Measurements from ENCODE around the gene TTPAL.

Gene TTPAL

DNA sequence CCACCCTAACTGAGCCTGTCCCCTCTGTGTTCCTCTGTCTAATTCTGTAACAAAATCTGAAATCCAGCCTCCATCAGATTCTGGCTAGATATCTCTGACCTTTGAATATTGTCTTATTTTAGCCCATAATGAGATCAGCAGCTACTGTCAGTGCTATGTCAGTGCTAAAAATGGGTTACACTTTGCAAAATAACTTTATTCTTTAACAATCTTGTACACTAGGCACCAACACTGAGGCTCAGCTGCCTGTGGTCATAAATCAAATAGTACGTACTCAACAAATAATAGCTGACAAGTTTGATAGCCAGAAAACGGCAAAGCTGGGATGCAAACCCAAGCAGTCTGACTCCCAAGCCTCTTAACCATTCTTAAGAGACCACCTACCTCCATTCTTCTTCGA is 22.1 kb downstream of the TTPAL start:
- DNase-seq (ENCODE audit: low read depth in 2 of 2): no peak

DNA sequence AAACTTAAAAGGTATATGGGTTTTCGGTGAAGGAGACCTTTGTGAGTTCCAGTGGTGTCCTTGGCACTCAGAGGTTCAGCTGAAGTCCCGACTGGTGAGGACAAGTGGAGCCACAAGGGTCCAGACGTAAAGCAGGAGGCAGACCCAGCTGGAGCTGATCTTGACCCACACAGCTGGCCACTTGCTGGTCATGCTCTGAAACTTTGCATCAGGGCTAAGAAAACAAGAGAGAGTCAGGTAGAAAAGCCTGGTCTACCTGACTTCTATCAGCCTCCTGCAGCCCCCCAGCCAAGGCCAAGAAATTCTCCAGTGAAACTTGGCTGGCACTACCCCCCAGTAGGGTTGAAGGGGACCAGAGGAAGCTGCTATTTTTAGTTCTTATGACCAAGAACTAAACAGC is 24.5 kb downstream of the TTPAL start:
- DNase-seq (ENCODE audit: low read depth in 2 of 2): no peak

- DNase-seq (ENCODE audit: low read depth in 2 of 2): no peak
Observed at GRCh38 chr20:44501448-44501847, 25.8 kb downstream of the TTPAL start.

DNA sequence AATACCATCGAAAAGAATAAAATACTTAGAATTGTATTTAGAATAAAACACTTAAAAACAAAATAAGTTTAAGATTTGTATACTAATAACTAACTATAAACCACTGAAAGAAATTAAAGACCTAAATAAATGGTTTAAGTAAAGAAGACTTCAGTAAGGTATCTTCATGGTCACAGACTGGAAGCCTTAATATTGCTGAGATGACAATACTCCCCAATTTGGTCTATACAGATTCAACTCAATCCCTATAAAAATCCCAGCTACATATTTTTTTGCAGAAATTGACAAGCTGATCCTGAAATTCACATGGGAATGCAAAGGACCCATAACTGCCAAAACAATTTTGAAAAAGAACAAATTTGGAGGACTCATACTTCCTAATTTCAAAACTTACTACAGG is 27.3 kb downstream of the TTPAL start:
- no peak for DNase-seq (ENCODE audit: low read depth in 2 of 2)

- DNase-seq (ENCODE audit: low read depth in 2 of 2): no peak
Observed at GRCh38 chr20:44504402-44505307, 29.0 kb downstream of the TTPAL start.

DNA sequence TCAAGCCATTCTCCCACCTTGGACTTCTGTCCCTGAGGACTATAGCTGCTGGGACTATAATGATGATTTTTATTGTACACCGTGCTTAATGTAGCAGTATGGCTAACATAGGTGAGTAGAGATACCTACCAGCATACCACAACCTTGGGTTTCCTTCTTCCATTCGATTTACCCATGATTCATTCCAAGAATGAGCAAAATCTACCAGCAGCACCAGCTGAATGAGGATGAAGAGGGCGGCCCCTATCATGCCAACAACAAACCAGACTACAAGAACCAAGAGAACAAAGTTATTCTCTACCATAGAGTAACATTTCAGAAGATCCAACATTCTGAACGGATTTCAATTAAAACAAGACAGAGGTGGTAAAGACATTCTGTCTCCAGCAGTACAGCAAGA is 34.1 kb downstream of the TTPAL start:
- no peak for DNase-seq (ENCODE audit: low read depth in 2 of 2)

DNA sequence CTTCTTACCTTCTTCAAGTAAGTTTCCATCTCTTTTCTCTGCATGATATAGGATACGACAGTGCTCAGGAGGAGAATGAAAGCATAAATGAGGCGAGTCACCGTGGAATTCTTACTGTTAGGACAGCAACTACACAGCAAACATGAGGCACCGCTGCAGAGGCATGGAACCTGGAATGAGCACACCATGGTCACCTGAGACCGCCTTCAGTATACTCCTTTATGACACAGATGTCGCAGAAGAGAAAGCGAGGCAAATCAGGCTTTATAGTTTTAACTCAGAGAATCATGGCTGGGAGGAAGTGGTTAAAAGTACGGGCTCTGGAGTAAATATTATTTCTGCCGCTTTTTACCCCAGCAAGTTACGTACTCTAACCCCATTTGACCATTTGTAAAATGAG is 38.2 kb downstream of the TTPAL start:
- DNase-seq (ENCODE audit: low read depth in 2 of 2): no peak

DNA sequence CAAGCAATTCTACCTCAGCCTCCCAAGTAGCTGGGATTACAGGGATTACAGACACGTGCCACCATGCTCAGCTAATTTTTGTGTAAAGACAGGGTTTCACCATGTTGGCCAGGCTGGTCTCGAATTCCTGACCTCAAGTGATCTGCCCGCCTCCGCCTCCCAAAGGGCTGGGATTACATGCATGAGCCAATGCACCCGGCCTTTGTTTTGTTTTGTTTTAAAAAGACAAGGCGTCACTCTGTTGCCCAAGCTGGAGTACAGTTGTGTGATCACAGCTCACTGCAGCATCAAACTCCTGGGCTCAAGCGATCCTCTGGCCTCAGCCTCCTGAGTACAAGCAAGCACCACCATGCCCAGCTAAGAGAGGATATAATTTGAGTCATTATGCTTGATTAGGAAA is 40.8 kb downstream of the TTPAL start:
- no peak for DNase-seq (ENCODE audit: low read depth in 2 of 2)

DNA sequence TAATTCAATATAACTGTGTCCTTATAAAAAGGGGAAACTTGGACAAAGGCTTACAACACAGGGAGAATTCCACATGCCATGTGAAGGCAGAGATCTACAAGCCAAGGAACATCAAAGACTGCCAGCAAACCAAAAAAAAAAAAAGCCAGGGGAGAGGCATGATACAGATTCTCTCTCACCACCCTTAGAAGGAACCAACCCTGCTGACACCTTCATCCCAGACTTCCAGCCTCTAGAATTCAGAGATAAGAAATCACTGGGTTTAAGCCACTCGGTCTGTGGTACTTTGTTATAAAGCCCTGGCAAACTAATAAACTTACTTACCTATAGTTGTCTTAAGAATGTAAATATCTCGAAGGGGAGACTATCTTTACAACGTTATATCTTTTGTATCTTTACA is 41.8 kb downstream of the TTPAL start:
- DNase-seq (ENCODE audit: low read depth in 2 of 2): no peak

- DNase-seq (ENCODE audit: low read depth in 2 of 2): no peak
Observed at GRCh38 chr20:44518248-44518647, 42.6 kb downstream of the TTPAL start.

GRCh38 chr20:44520881-44521280 is 45.2 kb downstream of the TTPAL start:
- no peak for DNase-seq (ENCODE audit: low read depth in 2 of 2)

DNA sequence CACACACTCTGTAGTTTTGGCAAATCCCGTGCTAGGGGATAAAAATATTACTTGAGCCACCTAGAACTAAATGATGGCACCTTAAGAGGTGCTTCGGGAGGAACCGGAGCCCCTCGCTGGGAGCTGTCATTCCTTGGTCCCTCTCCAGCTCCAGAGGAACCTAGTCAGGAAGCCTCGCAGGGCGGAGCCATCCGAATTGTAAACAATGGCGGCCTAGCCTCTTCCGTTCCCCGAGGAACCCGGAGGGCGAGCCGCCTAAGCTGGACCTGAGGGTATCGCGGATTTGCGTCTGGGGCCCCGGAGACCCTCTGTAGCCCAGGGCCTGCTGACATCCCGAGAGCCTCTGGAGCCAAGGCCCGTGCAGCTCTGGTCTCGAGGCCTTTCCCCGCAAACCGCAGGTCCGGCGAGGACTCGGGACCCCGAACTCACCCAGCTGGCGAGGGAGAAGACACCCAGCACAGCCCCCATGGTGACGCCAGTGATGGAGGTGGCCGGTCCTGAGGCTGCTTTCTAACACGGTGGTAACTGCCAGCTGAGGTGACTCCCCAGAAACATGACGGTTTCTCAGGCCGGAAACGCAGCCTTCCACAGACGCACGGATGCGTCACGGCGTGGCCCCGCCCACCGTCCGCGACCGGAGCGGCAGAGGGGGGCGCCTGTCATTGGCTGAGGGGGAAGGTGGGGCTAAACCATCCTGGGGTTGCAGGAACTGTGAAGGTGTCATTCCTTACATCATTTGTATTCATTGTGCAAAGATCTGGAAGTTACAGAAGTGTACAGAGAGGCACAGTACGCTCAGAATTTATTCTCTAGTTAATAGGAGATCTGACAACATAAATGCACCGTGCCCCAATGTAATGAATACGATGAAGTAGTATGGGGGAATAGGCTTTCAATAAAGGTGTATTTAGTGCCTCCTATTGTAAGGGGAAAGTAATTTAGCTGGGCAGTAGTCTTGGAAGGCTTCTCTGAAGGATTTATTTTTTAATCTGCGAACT is 46.1 kb downstream of the TTPAL start, which contains the start of gene SERINC3:
Gene SERINC3 (minus strand): TSS at position 587 of the 998 bp plus-strand sequence. CDS start 119 bp downstream, at position 468.
- DNase-seq (ENCODE audit: low read depth in 2 of 2): peak; percentile 95

DNA sequence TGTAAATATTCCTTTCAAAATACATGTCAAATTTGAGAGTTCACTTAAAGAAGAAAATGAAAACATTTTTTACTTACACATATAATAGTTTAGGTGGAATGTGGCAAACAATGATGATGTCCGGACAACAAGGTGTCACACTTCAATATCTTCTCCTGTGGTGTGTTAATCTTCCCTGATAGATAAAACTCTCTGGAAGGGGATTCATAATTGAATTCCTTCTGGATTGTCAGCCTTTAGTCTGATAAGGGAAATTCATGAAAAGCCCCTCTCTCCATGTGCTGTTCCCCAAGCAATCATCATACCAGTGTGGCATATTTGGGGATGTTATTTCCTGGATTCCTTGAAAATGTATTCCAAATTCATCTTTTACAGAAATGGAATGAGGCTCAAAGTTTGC is 47.2 kb downstream of the TTPAL start:
- DNase-seq (ENCODE audit: low read depth in 2 of 2): no peak

- DNase-seq (ENCODE audit: low read depth in 2 of 2): no peak
Observed at GRCh38 chr20:44523746-44524145, 48.1 kb downstream of the TTPAL start.

DNA sequence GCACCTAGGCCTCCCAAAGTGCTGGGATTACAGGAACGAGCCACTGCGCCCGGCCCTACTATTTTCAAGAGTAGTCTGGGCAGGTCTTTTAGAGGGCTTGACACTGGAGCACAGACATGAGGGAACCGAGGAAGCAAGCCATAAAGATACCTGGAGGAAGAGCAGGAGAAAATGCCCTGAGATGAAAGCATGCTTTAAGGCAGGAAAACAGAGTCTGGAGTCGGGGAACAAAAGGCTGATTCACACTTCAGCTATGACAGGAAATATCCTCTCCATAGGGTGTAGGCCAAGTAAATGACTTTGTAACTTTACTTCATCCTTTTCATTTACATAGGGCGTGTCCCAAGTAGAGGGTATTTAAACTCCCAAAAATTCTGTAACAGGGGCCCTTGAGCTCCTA is 50.5 kb downstream of the TTPAL start:
- no peak for DNase-seq (ENCODE audit: low read depth in 2 of 2)

GRCh38 chr20:44527716-44528199 is 52.1 kb downstream of the TTPAL start:
- DNase-seq (ENCODE audit: low read depth in 2 of 2): no peak

GRCh38 chr20:44528309-44528708 is 52.6 kb downstream of the TTPAL start:
- no peak for DNase-seq (ENCODE audit: low read depth in 2 of 2)

- DNase-seq (ENCODE audit: low read depth in 2 of 2): no peak
Observed at GRCh38 chr20:44532259-44532980, 56.7 kb downstream of the TTPAL start.

DNA sequence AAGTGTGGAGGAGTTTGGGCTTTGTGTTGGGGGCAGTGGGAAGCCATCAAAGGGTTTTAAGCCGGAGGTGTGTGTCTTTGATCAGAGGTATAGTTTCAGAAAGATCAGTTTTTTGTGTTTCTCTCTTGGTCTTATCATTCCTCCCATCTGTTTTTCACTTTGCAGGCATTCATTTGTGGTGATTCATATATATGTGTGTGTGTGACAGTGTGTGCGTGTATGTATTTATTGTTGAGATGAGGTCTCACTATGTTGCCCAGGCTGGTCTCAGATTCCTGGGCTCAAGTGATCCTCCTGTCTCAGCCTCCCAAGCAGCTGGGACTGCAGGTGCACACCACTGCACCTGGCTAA is 57.3 kb downstream of the TTPAL start:
- DNase-seq (ENCODE audit: low read depth in 2 of 2): no peak

- DNase-seq (ENCODE audit: low read depth in 2 of 2): no peak
Observed at GRCh38 chr20:44533928-44534327, 58.3 kb downstream of the TTPAL start.

DNA sequence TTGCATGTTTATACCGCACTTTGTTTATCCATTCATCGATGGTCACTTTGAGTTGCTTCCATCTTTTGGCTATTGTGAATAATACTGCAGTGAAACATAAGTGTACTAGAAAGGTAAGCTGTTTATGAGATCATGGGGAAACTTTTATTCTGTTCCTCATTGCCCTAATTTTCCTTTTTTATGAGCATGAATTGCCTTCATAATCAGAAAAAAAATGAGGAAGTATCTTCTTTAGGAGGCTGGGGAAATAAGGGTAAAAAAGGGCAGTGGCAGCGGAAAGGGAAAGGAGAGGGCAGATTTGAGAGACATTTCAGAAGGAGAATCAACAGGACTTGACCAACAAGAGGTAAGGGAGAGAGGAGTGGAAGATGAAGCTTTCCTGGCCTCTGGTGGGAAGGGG is 60.5 kb downstream of the TTPAL start:
- no peak for DNase-seq (ENCODE audit: low read depth in 2 of 2)

DNA sequence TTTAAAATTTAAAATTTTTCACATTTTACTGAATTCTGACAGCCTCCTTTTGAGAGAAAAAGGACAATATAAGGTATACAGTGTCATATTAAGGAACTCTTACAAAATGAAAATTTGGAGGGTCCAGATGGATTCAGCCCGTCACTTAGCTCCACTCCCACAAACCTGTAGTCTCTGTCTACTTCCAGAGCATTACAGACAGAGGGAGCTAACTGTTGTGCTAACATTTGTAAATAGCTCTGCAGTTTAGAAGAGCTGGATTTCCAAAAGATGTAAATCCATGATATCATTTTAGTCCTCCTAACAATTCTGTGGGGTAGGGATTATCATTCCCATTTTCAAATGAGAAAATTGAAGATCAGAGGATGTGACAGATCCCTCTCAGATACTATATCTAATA is 62.3 kb downstream of the TTPAL start:
- no peak for DNase-seq (ENCODE audit: low read depth in 2 of 2)
